ENCODE results near the gene OTOGL.
A peak's percentile ranks its signal among the peaks of the same experiment; 100 is the strongest.

Gene OTOGL

GRCh38 chr12:80178846-80179245 is 79.5 kb downstream of the OTOGL start:
- Histone ChIP-seq H3K23ac (ENCODE audit: low read length in 2 of 2) (no peak overlapping the region), H4K8ac (ENCODE audit: low read length) (no peak overlapping the region), H4K91ac (ENCODE audit: low read length) (no peak overlapping the region), H3K27ac (ENCODE audit: low read length, poor library complexity, severe bottlenecking) (no peak overlapping the region), H3K4me1 (ENCODE audit: control insufficient read depth, insufficient read depth, low read depth, low read length) (no peaks in the 10 kb centered on the region), H2BK12ac (ENCODE audit: low read length in 2 of 2) (no peak overlapping the region), H3K14ac (ENCODE audit: low read length in 2 of 2) (no peak overlapping the region), H2AFZ (ENCODE audit: low read depth, low read length) (no peak overlapping the region), H2AK5ac (ENCODE audit: low read length, severe bottlenecking) (no peak overlapping the region), H2BK15ac (ENCODE audit: low read depth, poor library complexity, severe bottlenecking) (no peak overlapping the region), H2BK120ac (ENCODE audit: low read depth, low read length) (no peak overlapping the region), H3K4ac (ENCODE audit: low read depth in 1 of 2, low read length in 2 of 2) (no peak overlapping the region), H3K9ac (ENCODE audit: low read length) (no peak overlapping the region), H3K9me3 (ENCODE audit: control insufficient read depth, low read length) (no peaks in the 10 kb centered on the region), H3K27me3 (ENCODE audit: control insufficient read depth in 1 of 2, insufficient read depth in 1 of 2, low read length in 2 of 2) (no peaks in the 10 kb centered on the region), H3K79me1 (replicated peaks; ENCODE audit: low read length, poor library complexity, severe bottlenecking) (no peaks in the 10 kb centered on the region), H3K4me2 (ENCODE audit: low read length, poor library complexity, severe bottlenecking) (no peak overlapping the region), H2BK5ac (ENCODE audit: low read depth, low read length, poor library complexity, severe bottlenecking) (no peak overlapping the region), H3K18ac (ENCODE audit: low read depth in 1 of 2, low read length in 2 of 2) (no peak overlapping the region), H3K36me3 (ENCODE audit: control insufficient read depth in 1 of 2, insufficient read depth in 2 of 2, low read depth in 1 of 2, low read length in 2 of 2) (no peaks in the 10 kb centered on the region), H3K4me3 (ENCODE audit: insufficient read depth in 1 of 2, low read depth in 1 of 2, low read length in 2 of 2) (no peak overlapping the region)
- DNase-seq = no peak
- 94% methylated on average over 2 of the region's 3 CpGs for WGBS

- Histone ChIP-seq H2AFZ (ENCODE audit: low read depth, low read length) (no peak overlapping the region), H3K14ac (ENCODE audit: low read length in 2 of 2) (no peak overlapping the region), H3K18ac (ENCODE audit: low read depth in 1 of 2, low read length in 2 of 2) (no peak overlapping the region), H3K27me3 (ENCODE audit: control insufficient read depth in 1 of 2, insufficient read depth in 1 of 2, low read length in 2 of 2) (no peaks in the 10 kb centered on the region), H3K4me1 (ENCODE audit: control insufficient read depth, insufficient read depth, low read depth, low read length) (peaks cover 2% of the 10 kb centered on the region), H2BK5ac (ENCODE audit: low read depth, low read length, poor library complexity, severe bottlenecking) (no peak overlapping the region), H3K23ac (ENCODE audit: low read length in 2 of 2) (no peak overlapping the region), H2AK5ac (ENCODE audit: low read length, severe bottlenecking) (no peak overlapping the region), H2BK120ac (ENCODE audit: low read depth, low read length) (no peak overlapping the region), H4K8ac (ENCODE audit: low read length) (no peak overlapping the region), H4K91ac (ENCODE audit: low read length) (no peak overlapping the region), H3K9me3 (ENCODE audit: control insufficient read depth, low read length) (no peaks in the 10 kb centered on the region), H2BK15ac (ENCODE audit: low read depth, poor library complexity, severe bottlenecking) (no peak overlapping the region), H2BK12ac (ENCODE audit: low read length in 2 of 2) (no peak overlapping the region), H3K4me3 (ENCODE audit: insufficient read depth in 1 of 2, low read depth in 1 of 2, low read length in 2 of 2) (no peak overlapping the region), H3K4me2 (ENCODE audit: low read length, poor library complexity, severe bottlenecking) (no peak overlapping the region), H3K27ac (ENCODE audit: low read length, poor library complexity, severe bottlenecking) (no peak overlapping the region), H3K4ac (ENCODE audit: low read depth in 1 of 2, low read length in 2 of 2) (no peak overlapping the region), H3K79me1 (replicated peaks; ENCODE audit: low read length, poor library complexity, severe bottlenecking) (no peaks in the 10 kb centered on the region), H3K36me3 (ENCODE audit: control insufficient read depth in 1 of 2, insufficient read depth in 2 of 2, low read depth in 1 of 2, low read length in 2 of 2) (no peaks in the 10 kb centered on the region), H3K9ac (ENCODE audit: low read length) (no peak overlapping the region)
- DNase-seq = peak; percentile 77
- WGBS = 39% methylated on average over 2 of the region's 2 CpGs
Measured at GRCh38 chr12:80183939-80184338, 84.6 kb downstream of the OTOGL start.

GRCh38 chr12:80184926-80185325 is 85.6 kb downstream of the OTOGL start:
- no peak overlapping the region for H2AFZ ChIP-seq (ENCODE audit: low read depth, low read length)
- no peak overlapping the region for H4K91ac ChIP-seq (ENCODE audit: low read length)
- no peak overlapping the region for H2BK12ac ChIP-seq (ENCODE audit: low read length in 2 of 2)
- H3K9ac ChIP-seq (ENCODE audit: low read length) = no peak overlapping the region
- DNase-seq = no peak
- H3K4me2 ChIP-seq (ENCODE audit: low read length, poor library complexity, severe bottlenecking) = no peak overlapping the region
- no peak overlapping the region for H4K8ac ChIP-seq (ENCODE audit: low read length)
- H3K79me1 ChIP-seq (replicated peaks; ENCODE audit: low read length, poor library complexity, severe bottlenecking) = no peaks in the 10 kb centered on the region
- no peak overlapping the region for H2BK5ac ChIP-seq (ENCODE audit: low read depth, low read length, poor library complexity, severe bottlenecking)
- no peak overlapping the region for H3K18ac ChIP-seq (ENCODE audit: low read depth in 1 of 2, low read length in 2 of 2)
- no peak overlapping the region for H2BK15ac ChIP-seq (ENCODE audit: low read depth, poor library complexity, severe bottlenecking)
- no peak overlapping the region for H2AK5ac ChIP-seq (ENCODE audit: low read length, severe bottlenecking)
- H3K9me3 ChIP-seq (ENCODE audit: control insufficient read depth, low read length) = no peaks in the 10 kb centered on the region
- H3K14ac ChIP-seq (ENCODE audit: low read length in 2 of 2) = no peak overlapping the region
- no peaks in the 10 kb centered on the region for H3K27me3 ChIP-seq (ENCODE audit: control insufficient read depth in 1 of 2, insufficient read depth in 1 of 2, low read length in 2 of 2)
- H2BK120ac ChIP-seq (ENCODE audit: low read depth, low read length) = no peak overlapping the region
- no peak overlapping the region for H3K27ac ChIP-seq (ENCODE audit: low read length, poor library complexity, severe bottlenecking)
- H3K4me3 ChIP-seq (ENCODE audit: insufficient read depth in 1 of 2, low read depth in 1 of 2, low read length in 2 of 2) = no peak overlapping the region
- no peak overlapping the region for H3K4ac ChIP-seq (ENCODE audit: low read depth in 1 of 2, low read length in 2 of 2)
- no peak overlapping the region for H3K23ac ChIP-seq (ENCODE audit: low read length in 2 of 2)
- 95% methylated on average over 1 of the region's 2 CpGs for WGBS
- H3K36me3 ChIP-seq (ENCODE audit: control insufficient read depth in 1 of 2, insufficient read depth in 2 of 2, low read depth in 1 of 2, low read length in 2 of 2) = no peaks in the 10 kb centered on the region
- H3K4me1 ChIP-seq (ENCODE audit: control insufficient read depth, insufficient read depth, low read depth, low read length) = peaks cover 2% of the 10 kb centered on the region

GRCh38 chr12:80186727-80187217 is 87.4 kb downstream of the OTOGL start:
- Histone ChIP-seq H3K27ac (ENCODE audit: low read length, poor library complexity, severe bottlenecking) (peak overlapping the region; percentile 43), H3K23ac (ENCODE audit: low read length in 2 of 2) (no peak overlapping the region), H2AFZ (ENCODE audit: low read depth, low read length) (no peak overlapping the region), H3K27me3 (ENCODE audit: control insufficient read depth in 1 of 2, insufficient read depth in 1 of 2, low read length in 2 of 2) (no peaks in the 10 kb centered on the region), H3K4me3 (ENCODE audit: insufficient read depth in 1 of 2, low read depth in 1 of 2, low read length in 2 of 2) (peak overlapping the region in 1 of 2 experiments; percentile 51), H4K8ac (ENCODE audit: low read length) (no peak overlapping the region), H3K14ac (ENCODE audit: low read length in 2 of 2) (no peak overlapping the region), H2BK120ac (ENCODE audit: low read depth, low read length) (no peak overlapping the region), H3K18ac (ENCODE audit: low read depth in 1 of 2, low read length in 2 of 2) (peak overlapping the region in 1 of 2 experiments; percentile 70), H2BK12ac (ENCODE audit: low read length in 2 of 2) (peak overlapping the region in 1 of 2 experiments; percentile 95), H3K36me3 (ENCODE audit: control insufficient read depth in 1 of 2, insufficient read depth in 2 of 2, low read depth in 1 of 2, low read length in 2 of 2) (no peaks in the 10 kb centered on the region), H4K91ac (ENCODE audit: low read length) (no peak overlapping the region), H3K79me1 (replicated peaks; ENCODE audit: low read length, poor library complexity, severe bottlenecking) (no peaks in the 10 kb centered on the region), H2BK5ac (ENCODE audit: low read depth, low read length, poor library complexity, severe bottlenecking) (no peak overlapping the region), H2BK15ac (ENCODE audit: low read depth, poor library complexity, severe bottlenecking) (no peak overlapping the region), H3K9ac (ENCODE audit: low read length) (peak overlapping the region; percentile 88), H3K4me1 (ENCODE audit: control insufficient read depth, insufficient read depth, low read depth, low read length) (peaks cover 2% of the 10 kb centered on the region), H2AK5ac (ENCODE audit: low read length, severe bottlenecking) (no peak overlapping the region), H3K9me3 (ENCODE audit: control insufficient read depth, low read length) (no peaks in the 10 kb centered on the region), H3K4ac (ENCODE audit: low read depth in 1 of 2, low read length in 2 of 2) (no peak overlapping the region), H3K4me2 (ENCODE audit: low read length, poor library complexity, severe bottlenecking) (no peak overlapping the region)
- no CpG with 5 or more reads among the region's 2 CpGs for WGBS
- peak; percentile 97 for DNase-seq
